ENCODE results near the gene FNTB.

FNTB gene

GRCh38 chr14:65092349-65092748 is 105.7 kb downstream of the FNTB start:
- no peak for DNase-seq

GRCh38 chr14:65095633-65096205 is 109.0 kb downstream of the FNTB start:
- no peak for DNase-seq

GRCh38 chr14:65096323-65097089 is 109.8 kb downstream of the FNTB start:
- DNase-seq, result no peak

GRCh38 chr14:65098586-65098985 is 111.9 kb downstream of the FNTB start:
- DNase-seq, result no peak

- no peak for DNase-seq
Observed at GRCh38 chr14:65100922-65101541, 114.3 kb downstream of the FNTB start.

GRCh38 chr14:65101631-65102440 is 115.1 kb downstream of the FNTB start:
- peak; percentile 27 for DNase-seq

- peak; percentile 96 for DNase-seq
Observed at GRCh38 chr14:65102441-65103149, 115.9 kb downstream of the FNTB start, which contains the start of gene MAX. TSS of gene MAX (minus strand) at chr14:65102517. CDS start at chr14:65102339, 178 bp downstream.

- no peak for DNase-seq
Observed at GRCh38 chr14:65103150-65103760, 116.6 kb downstream of the FNTB start.

- DNase-seq, result no peak
Observed at GRCh38 chr14:65104791-65105190, 118.1 kb downstream of the FNTB start.

- DNase-seq, result no peak
Observed at GRCh38 chr14:65106316-65106715, 119.6 kb downstream of the FNTB start.

GRCh38 chr14:65106736-65107135 is 120.0 kb downstream of the FNTB start:
- no peak for DNase-seq

- DNase-seq, result no peak
Observed at GRCh38 chr14:65107200-65107599, 120.5 kb downstream of the FNTB start.

- DNase-seq, result no peak
Observed at GRCh38 chr14:65109357-65109756, 122.7 kb downstream of the FNTB start.

GRCh38 chr14:65110525-65110924 is 123.8 kb downstream of the FNTB start:
- no peak for DNase-seq
